Activated CD4-positive, alpha-beta T cell treated with anti-CD3 and anti-CD28 coated beads, Interleukin-2, amount 50 U/mL, for 4 hours (primary cell): Measurements from ENCODE around the gene CA5B.
"Not testable (repeated sequence)": the region's sequence is repeated elsewhere in the genome, so short reads cannot be mapped to it uniquely, and the experiment has no call there.

Source experiments
- DNase-seq, 2 experiments: peaks; one replicate each; pipeline ENCODE4 v3.0.0-alpha.2; 2020

CA5B gene

GRCh38 chrX:15748841-15749240, 10.8 kb downstream of the CA5B start:
- DNase-seq, result no peak

GRCh38 chrX:15749642-15750610, 11.9 kb downstream of the CA5B start:
- no peak for DNase-seq

DNA sequence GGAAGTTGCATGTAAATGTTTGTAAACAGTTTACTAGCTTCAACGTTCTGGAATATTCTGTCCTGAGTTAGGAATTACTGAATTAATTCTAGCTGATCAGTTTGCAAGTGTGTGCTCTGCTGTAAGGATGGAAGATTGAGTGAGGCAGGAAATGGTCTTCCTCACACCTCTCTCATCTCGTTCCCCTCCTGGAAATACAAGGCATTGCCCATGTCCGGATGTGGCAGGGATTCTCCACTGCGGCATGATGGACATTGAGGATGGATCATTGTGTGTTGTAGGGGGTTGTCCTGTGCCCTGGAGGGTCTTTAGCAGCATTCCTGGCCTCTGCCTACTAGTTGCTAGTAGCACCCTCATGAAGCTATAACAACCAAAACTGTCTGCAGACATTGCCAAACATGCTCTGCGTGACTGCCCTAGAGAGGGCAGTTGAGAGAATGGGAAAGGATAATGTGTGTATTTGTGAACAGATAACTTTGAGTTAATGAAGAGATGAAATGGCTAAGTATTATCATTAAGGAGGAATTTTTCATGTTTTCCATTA, 12.6 kb downstream of the CA5B start:
- no peak for DNase-seq

DNA sequence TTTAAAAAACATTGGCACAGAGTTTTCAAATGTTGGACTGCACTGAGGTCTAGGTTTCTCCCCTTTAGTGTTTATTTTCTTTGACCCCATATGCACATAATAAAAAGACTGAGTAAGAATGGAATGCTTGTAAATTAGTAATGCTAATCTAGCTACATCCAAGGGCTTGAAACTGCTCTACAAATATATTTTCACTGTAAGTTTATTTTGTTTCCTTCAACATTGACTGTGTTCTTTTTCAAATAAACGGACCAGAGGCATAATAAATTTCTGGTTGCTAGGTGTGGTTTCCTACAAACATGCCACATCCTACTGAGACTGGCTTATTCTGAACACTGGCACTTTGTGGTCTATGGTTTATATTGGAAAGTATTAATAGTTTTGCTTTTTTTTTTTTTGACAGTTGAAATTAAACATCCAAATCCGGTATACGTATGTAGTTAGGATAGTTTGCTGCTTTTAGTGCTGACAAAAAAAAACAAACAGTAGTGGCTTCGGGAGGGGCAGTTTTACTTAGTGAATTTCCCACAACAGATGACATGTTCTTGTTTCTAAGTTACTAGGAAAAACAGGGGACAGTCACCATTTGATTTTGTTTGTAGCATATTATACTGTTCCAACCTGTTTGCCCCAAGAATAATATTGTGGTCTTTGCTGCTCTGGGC, 13.2 kb downstream of the CA5B start:
- DNase-seq, result no peak

DNA sequence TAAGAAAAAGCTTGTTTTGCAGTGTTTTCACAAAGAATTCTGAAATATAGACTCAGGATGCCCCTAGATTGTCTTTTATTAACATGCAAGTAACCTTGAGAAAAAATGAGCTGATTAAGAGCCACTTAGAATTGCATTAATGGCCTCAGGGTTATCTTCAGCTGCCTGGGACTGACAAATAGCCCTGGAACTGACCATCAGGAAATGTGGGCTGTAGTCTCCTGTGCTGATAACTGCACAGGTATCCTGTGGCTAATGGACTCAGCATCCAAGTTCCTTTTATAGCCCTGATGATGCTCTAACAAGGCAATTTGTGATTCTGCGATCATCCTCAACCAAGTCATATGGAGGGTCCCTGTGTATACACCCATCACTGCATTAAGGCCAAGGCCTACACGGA, 17.0 kb downstream of the CA5B start:
- DNase-seq, result no peak

- DNase-seq, result no peak
Observed at GRCh38 chrX:15758140-15758539, 20.1 kb downstream of the CA5B start.

GRCh38 chrX:15759886-15760285, 21.8 kb downstream of the CA5B start:
- not testable (repeated sequence) for DNase-seq

GRCh38 chrX:15761564-15762191, 23.6 kb downstream of the CA5B start:
- peak in 1 of 2 experiments; percentile 15 for DNase-seq

GRCh38 chrX:15769300-15769954, 31.4 kb downstream of the CA5B start:
- no peak for DNase-seq

GRCh38 chrX:15781961-15782699, 44.1 kb downstream of the CA5B start:
- DNase-seq, result no peak

DNA sequence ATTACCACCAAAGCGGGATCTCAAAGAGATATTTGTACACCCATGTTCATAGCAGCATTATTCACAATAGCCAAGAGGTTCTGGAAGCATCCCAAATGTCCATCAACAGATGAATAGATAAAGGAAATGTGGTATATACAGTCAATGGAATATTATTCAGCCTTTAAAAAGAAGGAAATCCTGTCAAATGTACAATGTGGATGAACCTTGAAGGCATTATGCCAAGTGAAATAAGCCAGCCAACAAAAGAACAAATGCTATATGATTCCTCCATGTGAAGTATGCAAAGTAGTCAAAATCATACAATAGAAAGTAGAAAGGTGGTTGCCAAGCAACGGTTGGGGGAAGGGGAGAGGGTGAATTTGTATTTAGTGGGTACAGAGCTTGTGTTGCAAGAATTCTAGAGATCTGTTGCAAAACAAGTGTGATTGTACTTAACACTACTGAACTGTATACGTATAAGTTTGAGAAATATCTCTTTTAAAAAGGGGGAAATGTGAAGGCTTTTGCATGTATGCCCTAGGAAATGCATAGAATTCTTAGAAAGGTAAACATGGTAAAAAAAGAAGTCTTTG, 47.2 kb downstream of the CA5B start:
- no peak for DNase-seq

DNA sequence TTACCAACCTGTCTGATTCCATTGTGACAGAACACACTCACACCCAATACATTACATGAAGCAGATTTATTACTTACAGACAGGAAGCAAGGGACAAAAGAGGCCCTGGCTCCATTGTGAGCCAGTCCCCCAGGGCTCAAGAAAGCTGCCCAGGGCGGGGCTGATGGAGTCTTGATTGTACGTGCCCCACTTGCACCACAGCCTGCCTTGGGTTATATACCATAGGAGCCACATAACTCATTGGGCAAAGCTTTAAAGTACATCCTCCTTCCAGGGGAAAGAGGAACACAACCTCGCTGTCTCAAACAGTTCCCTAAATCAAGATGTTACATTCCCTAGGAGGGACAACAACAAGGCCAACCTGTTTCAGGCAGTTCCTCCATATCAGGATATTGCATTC, 48.8 kb downstream of the CA5B start:
- DNase-seq, result no peak

DNA sequence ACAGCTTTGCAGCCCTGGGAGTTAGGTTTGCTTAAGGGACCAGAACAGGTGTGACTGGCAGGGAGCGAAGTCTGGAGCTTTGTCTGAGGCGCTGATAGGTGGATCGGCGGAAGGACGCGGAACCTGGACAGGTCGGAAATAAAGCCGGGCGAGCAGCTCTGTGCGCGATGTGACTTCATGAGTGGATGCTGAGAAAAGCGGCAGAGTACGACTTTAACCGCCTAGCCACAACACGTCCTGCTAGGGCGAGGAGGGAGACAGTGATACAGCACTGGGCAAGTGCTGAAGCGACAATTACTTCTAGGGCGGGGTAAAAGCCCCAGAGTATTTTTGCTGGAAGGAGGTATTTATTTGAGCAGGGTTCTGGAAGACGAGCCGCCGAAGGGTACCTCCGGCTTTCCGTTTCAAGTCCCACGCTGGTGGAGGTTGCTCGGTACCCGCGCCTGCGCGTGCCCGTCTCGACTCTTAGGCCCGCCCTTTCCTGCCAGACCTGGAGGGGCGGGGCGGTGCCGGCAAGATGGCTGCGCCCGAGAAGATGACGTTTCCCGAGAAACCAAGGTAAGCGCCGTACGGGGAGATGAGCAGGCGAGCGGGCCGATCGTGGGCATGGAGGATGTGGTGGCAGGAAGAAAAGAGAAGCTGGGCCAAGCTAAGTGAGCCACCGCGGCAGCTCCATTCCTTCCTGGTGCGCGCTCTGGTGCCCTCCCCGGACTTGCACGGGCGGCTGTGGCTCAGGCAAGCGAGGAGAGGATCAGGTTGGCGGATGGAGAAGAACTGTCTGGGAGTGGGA, 52.1 kb downstream of the CA5B start, which contains the start of gene ZRSR2:
Gene ZRSR2 (plus strand): TSS at position 506 of the 790 bp plus-strand sequence. CDS start 12 bp downstream, at position 518.
- peak; percentile 77 to 82 for DNase-seq

GRCh38 chrX:15790769-15791290, 52.8 kb downstream of the CA5B start:
- no peak for DNase-seq

GRCh38 chrX:15797707-15798106, 59.6 kb downstream of the CA5B start:
- DNase-seq, result no peak

GRCh38 chrX:15804563-15804962, 66.5 kb downstream of the CA5B start:
- no peak for DNase-seq

DNA sequence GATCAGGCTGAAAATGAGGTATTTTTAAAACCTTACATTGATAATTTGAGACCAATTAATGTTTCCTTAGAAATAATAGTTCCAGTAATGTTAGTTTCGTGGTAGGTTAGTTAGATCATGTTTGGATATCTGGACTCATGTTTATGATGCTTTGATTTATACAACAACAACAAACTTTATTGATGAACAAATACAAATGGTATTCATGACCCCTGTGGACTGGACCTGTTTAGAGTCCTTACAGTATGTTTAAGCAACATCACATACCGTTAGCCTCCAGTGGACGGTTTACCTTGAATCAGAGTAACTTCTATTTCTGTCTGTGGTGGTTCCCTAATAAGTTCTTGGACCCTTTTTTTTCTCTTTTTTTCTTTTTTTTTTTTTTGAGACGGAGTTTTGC, 70.2 kb downstream of the CA5B start:
- DNase-seq, result no peak

- DNase-seq, result no peak
Observed at GRCh38 chrX:15812192-15812938, 74.3 kb downstream of the CA5B start.

DNA sequence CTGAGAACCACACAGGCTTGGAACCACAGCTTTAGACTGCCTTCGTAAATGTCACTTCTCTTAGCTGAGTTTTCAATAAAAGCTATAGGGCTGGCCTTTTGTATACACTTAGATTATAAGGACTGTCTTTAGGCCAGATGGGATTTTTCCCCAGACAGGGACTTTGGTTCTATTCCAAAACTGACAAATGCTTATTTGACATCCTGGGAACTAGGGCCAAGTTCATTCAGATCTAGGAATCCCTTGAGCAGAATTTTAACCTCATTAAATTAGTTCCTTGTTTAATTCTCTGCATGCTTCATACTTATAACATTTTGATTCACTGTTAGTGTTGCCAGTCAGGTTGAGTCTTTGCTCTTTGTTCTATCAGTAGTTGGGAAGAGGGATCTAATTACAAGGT, 75.3 kb downstream of the CA5B start:
- DNase-seq, result no peak
